ENCODE measurements around the gene WDR75.

WDR75 gene

GRCh38 chr2:189501487-189501886, 60.2 kb downstream of the WDR75 start:
- no peak for DNase-seq

- no peak for DNase-seq
Observed at GRCh38 chr2:189502714-189503113, 61.4 kb downstream of the WDR75 start.

GRCh38 chr2:189504238-189504637, 63.0 kb downstream of the WDR75 start:
- no peak for DNase-seq

GRCh38 chr2:189505492-189505891, 64.2 kb downstream of the WDR75 start:
- DNase-seq = no peak

GRCh38 chr2:189506514-189506976, 65.3 kb downstream of the WDR75 start:
- DNase-seq = no peak

- DNase-seq = no peak
Observed at GRCh38 chr2:189511210-189511959, 70.1 kb downstream of the WDR75 start.

- DNase-seq = no peak
Observed at GRCh38 chr2:189511960-189512319, 70.7 kb downstream of the WDR75 start.

- no peak for DNase-seq
Observed at GRCh38 chr2:189512879-189513278, 71.6 kb downstream of the WDR75 start.

GRCh38 chr2:189514104-189514503, 72.8 kb downstream of the WDR75 start:
- DNase-seq = no peak

- DNase-seq = no peak
Observed at GRCh38 chr2:189515264-189515663, 74.0 kb downstream of the WDR75 start.

- no peak for DNase-seq
Observed at GRCh38 chr2:189516546-189516945, 75.3 kb downstream of the WDR75 start.

GRCh38 chr2:189517847-189518535, 76.7 kb downstream of the WDR75 start:
- DNase-seq = no peak

- no peak for DNase-seq
Observed at GRCh38 chr2:189519631-189520387, 78.5 kb downstream of the WDR75 start.

GRCh38 chr2:189521699-189522434, 80.6 kb downstream of the WDR75 start:
- DNase-seq = no peak

- no peak for DNase-seq
Observed at GRCh38 chr2:189522435-189523151, 81.3 kb downstream of the WDR75 start.

GRCh38 chr2:189524746-189525145, 83.5 kb downstream of the WDR75 start:
- no peak for DNase-seq

Data from CD4-positive, alpha-beta T cell treated with Interferon alpha-2 for 1 hour (primary cell).